Adipocyte (in vitro differentiated cells): ENCODE measurements around the gene COL6A3.
"Not testable (repeated sequence)": the region's sequence is repeated elsewhere in the genome, so short reads cannot be mapped to it uniquely, and the experiment has no call there.

Experiments
- DNase-seq: peaks from one replicate; pipeline ENCODE4 v3.0.0-alpha.2; 2015; ENCODE audit warnings: low read depth
- H3K27me3 ChIP-seq: replicated peaks from 2 replicates; pipeline ENCODE4 v1.7.0; 2013; ENCODE audit warnings: mild to moderate bottlenecking, low read length, moderate library complexity; ENCODE audit not compliant: control insufficient read depth, insufficient read depth
- H3K36me3 ChIP-seq: 2 replicates; pipeline ENCODE4 v1.7.0; 2013; ENCODE audit warnings: low read length, mild to moderate bottlenecking, moderate library complexity; ENCODE audit not compliant: control insufficient read depth, insufficient read depth, severe bottlenecking
- H3K4me1 ChIP-seq: 2 replicates; pipeline ENCODE4 v1.7.0; 2013; ENCODE audit warnings: mild to moderate bottlenecking, low read length, moderate library complexity; ENCODE audit not compliant: control insufficient read depth, insufficient read depth
- H3K4me3 ChIP-seq: 2 replicates; pipeline ENCODE4 v1.7.0; 2013; ENCODE audit warnings: mild to moderate bottlenecking, low read length, moderate library complexity
- H3K9ac ChIP-seq: 2 replicates; pipeline ENCODE4 v1.7.0; 2013; ENCODE audit warnings: mild to moderate bottlenecking, low read length, moderate library complexity
- H3K9me3 ChIP-seq: 2 replicates; pipeline ENCODE4 v1.7.0; 2013; ENCODE audit warnings: mild to moderate bottlenecking, low read length, moderate library complexity; ENCODE audit not compliant: control insufficient read depth

Gene COL6A3

DNA sequence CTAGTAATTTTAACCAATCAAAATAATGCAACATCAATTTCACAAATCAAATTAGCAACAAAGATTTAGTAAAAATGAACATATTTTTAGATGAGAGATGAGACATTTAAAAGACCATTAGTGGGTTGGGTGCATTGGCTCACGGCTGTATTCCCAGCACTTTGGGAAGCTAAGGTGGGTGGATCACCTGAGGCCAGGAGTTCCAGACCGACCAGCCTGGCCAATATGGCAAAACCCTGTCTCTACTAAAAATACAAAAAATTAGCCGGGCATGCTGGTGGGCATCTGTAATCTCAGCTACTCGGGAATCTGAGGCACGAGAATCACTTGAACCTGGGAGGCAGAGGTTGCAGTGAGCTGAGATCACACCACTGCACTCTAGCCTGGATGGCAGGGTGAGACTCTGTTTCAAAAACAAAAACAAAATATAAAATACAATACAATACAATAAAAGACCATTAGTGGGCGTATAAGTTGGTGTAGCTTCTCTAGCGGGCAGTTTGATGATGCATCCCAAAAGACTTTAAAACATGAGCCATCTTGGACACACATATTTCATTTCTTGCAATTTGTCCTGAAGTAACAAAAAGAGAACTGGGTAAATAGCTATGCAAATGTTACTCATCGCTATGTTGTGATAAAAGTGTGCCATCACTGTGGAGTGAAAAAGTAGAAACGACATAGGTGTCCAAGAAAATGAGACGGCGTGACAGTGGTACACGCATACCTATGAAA, 101.8 kb downstream of the COL6A3 start:
- H3K4me3 ChIP-seq: no peak overlapping the region
- H3K4me1 ChIP-seq: peaks cover 54% of the 10 kb centered on the region
- H3K27me3 ChIP-seq: no peaks in the 10 kb centered on the region
- H3K36me3 ChIP-seq: no peaks in the 10 kb centered on the region
- peak; percentile 56 for DNase-seq
- H3K9ac ChIP-seq: no peak overlapping the region
- no peaks in the 10 kb centered on the region for H3K9me3 ChIP-seq

DNA sequence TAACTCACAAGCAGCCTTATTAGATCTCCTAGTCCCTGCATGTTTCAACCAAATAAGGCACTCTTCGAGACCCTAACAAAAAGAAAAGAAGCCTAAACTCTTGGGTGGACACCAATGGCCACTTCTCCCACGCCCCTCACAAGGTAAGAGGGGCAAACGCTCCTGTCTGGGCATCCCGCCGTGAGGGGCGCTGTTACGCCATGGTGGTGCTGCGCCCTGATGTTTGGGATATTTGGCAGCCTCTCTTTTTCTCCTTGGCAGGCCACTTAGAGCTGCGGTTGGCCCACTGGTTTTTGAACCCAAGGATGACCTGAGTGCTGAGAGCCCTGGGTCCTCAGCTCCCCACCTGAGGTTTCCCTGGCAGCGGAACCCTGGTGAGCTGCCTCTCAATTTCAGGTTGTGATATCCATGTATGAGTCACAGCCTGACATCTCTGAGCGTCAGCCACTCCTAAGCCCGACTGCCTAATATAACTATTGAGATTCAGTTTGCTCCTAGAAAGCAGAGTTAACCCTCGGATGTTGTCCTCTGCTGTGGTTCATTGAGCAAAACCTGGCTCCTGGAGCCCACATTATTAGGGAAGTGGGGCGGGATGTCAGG, 103.3 kb downstream of the COL6A3 start:
- Histone ChIP-seq H3K9me3 (no peaks in the 10 kb centered on the region), H3K36me3 (no peaks in the 10 kb centered on the region), H3K4me3 (no peak overlapping the region), H3K9ac (no peak overlapping the region), H3K27me3 (no peaks in the 10 kb centered on the region), H3K4me1 (peaks cover 59% of the 10 kb centered on the region)
- no peak for DNase-seq

DNA sequence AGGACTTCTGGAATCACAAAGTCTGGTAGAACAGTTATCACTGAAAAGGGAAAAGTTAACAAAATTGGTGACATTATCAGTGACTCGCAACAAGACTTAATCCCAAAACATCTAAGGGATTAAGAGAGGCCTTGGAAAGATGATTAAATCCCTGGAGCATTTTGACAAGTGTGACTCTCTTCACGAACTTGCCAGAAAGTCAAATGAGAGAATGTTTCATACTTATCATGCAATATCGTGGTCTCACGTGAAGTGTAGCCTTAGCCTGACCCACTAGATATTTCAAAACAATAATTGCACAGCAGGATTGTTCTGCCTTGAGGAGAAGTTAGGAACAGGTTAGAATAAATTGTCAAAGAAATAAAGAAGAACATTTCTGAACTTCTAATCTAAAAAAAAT, 104.5 kb downstream of the COL6A3 start:
- Histone ChIP-seq H3K9ac (peak overlapping the region; percentile 70), H3K36me3 (no peaks in the 10 kb centered on the region), H3K4me3 (peak overlapping the region; percentile 4), H3K9me3 (no peaks in the 10 kb centered on the region), H3K4me1 (peaks cover 59% of the 10 kb centered on the region), H3K27me3 (no peaks in the 10 kb centered on the region)
- peak; percentile 62 for DNase-seq

DNA sequence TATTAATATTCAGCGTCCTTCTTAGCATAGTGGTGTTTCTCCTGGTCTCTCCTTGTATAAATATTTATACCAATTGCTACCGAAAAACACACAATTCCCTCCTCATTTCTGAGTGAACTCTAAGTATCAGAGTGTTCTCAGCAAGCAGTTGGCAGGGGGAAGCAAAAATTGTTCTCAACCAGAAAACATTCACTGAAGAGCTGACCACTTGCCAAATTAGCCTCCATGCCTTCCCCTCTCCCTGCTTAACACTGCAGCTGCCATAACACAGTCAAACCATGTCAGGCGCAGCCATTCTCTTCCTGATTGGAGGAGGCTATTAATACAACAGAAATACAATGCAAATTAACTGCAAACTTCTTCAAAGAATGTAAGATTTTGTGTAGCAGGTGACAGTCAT, 105.0 kb downstream of the COL6A3 start:
- Histone ChIP-seq H3K4me3 (peak overlapping the region; percentile 4), H3K9me3 (no peaks in the 10 kb centered on the region), H3K4me1 (peaks cover 59% of the 10 kb centered on the region), H3K36me3 (no peaks in the 10 kb centered on the region), H3K9ac (peak overlapping the region; percentile 70), H3K27me3 (no peaks in the 10 kb centered on the region)
- DNase-seq: peak; percentile 37

DNA sequence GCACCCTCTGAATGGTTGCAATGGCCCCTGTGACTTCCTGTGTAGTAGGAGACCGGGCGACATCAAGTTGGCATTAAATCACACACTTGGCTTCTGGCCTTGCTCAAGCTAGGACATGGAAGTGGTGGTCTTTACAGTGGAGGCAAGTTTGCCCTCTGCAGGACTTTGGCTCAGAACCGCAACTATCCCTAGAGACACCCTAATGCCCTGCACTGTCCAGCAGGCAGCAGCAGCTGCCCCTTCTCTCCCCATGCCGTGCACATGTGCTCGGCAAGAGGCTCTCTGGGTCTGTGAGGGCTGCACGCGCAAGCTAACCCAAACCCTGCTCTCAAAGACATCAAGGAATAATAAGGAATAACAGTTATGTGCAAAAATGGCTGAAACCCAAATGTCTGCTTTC, 106.5 kb downstream of the COL6A3 start:
- H3K27me3 ChIP-seq: no peaks in the 10 kb centered on the region
- no peak for DNase-seq
- no peaks in the 10 kb centered on the region for H3K9me3 ChIP-seq
- no peak overlapping the region for H3K9ac ChIP-seq
- no peaks in the 10 kb centered on the region for H3K36me3 ChIP-seq
- no peak overlapping the region for H3K4me3 ChIP-seq
- H3K4me1 ChIP-seq: peaks cover 59% of the 10 kb centered on the region

DNA sequence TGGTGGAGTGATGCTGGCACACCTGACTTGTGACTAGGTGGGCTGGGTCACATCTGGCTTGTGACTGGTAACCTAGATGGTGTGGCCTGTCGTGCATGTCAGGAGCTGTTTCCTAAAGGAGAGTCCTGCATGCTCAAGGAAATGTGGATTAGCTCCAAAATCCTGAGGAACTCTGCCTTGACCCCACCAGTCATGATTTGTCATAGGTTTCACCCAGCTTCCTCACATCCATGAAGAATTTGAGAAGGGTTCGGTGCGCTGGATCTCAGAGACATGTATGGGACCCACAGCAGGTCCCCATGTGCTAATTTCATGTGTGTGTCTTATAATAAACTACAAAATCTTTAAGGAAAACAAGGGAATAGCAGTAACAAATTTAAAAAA, 107.2 kb downstream of the COL6A3 start:
- no peak overlapping the region for H3K4me3 ChIP-seq
- H3K9me3 ChIP-seq: no peaks in the 10 kb centered on the region
- H3K27me3 ChIP-seq: no peaks in the 10 kb centered on the region
- DNase-seq: no peak
- peaks cover 59% of the 10 kb centered on the region for H3K4me1 ChIP-seq
- peak overlapping the region; percentile 3 for H3K9ac ChIP-seq
- H3K36me3 ChIP-seq: no peaks in the 10 kb centered on the region

DNA sequence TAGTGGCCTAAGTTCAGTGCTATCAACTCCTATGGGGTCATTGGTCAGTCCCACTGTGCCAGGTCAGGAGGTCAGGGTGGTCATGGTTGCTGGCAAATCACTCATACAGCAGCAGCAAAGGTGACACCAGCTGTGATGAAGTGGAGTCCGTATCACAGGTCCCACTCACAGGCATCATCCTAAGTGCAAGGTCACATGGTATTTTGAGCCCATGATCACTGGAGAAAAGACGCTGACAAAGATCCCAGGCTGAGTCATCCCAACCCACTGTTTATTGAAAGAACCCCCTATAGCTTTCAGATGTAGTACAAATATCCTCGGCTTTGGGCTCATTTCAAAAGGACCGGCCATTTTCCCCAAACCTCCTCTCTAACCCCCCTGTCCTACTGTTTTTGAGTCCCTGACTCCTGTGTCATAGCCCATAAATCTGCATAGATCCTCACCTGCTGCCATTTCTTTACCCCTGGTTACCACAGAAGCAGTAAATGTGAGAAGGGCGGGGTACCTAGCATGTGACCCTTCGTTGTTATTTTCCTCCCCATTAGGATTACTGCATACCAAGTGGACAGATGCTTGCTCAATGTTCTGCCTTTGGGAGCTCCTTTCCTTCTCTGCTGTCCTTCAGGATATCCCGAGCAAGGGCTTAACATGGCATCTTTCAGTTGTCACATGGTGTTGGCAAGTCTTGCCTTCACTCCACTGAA, 107.7 kb downstream of the COL6A3 start:
- no peak for DNase-seq
- Histone ChIP-seq H3K9ac (peak overlapping the region; percentile 3), H3K4me3 (no peak overlapping the region), H3K9me3 (no peaks in the 10 kb centered on the region), H3K4me1 (peaks cover 59% of the 10 kb centered on the region), H3K27me3 (no peaks in the 10 kb centered on the region), H3K36me3 (no peaks in the 10 kb centered on the region)

DNA sequence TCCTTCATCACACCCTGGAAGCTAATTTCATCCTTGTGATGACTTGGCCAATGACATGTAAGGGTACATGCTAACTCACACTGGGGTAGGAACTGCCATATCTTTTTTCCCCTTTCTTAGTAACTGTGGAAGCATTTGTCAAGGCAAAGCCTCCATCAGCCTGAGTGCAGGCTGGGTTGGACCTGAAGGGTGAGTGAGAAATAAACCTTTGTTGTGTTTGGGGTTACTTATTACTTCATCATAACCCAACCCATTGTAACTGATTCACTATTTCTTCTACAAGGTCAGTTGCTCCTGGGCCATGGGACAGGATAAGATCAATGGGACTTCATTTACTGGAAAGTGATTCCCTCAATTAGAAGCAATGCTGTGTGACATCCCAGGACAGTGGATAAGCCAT, 108.4 kb downstream of the COL6A3 start:
- H3K9ac ChIP-seq: no peak overlapping the region
- H3K4me3 ChIP-seq: no peak overlapping the region
- peaks cover 55% of the 10 kb centered on the region for H3K4me1 ChIP-seq
- no peak for DNase-seq
- no peaks in the 10 kb centered on the region for H3K9me3 ChIP-seq
- H3K27me3 ChIP-seq: no peaks in the 10 kb centered on the region
- H3K36me3 ChIP-seq: no peaks in the 10 kb centered on the region

DNA sequence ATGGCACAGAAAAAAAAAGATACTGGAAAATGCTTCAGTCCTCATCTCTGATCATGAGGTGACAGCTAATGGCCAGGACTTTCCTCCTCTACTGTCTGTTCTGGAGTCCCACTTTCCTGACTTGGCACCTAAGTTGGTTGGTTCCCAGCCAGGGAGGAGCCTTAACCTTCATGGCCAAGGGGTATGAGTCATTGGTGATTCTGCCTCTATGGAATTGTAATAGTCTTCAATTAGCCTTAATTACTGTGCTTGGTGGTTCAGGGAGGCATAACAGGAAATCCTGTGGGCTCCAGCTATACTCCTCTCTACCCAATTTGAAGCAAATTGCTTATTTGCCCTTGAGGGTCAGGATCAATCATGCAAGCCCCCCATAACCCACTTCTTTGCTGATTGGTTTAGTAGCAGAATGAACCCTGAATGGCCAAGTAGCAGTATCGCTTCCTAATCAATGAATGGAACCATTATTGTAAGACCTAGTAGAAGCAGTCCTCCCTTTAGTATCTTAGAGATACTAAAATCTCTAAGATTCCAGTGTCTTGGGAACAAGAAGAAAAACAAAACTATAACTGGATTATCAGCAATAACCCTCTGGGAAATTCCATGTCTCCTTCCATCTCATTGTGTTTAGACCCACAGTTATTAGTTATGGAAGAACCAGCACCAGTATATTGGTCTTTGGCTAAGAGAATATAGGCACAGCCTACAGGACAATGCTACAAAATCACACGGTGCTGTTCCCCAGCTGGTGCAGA, 109.0 kb downstream of the COL6A3 start:
- H3K36me3 ChIP-seq: no peaks in the 10 kb centered on the region
- DNase-seq: peak; percentile 52
- no peaks in the 10 kb centered on the region for H3K27me3 ChIP-seq
- no peak overlapping the region for H3K9ac ChIP-seq
- no peak overlapping the region for H3K4me3 ChIP-seq
- H3K9me3 ChIP-seq: no peaks in the 10 kb centered on the region
- peaks cover 57% of the 10 kb centered on the region for H3K4me1 ChIP-seq

DNA sequence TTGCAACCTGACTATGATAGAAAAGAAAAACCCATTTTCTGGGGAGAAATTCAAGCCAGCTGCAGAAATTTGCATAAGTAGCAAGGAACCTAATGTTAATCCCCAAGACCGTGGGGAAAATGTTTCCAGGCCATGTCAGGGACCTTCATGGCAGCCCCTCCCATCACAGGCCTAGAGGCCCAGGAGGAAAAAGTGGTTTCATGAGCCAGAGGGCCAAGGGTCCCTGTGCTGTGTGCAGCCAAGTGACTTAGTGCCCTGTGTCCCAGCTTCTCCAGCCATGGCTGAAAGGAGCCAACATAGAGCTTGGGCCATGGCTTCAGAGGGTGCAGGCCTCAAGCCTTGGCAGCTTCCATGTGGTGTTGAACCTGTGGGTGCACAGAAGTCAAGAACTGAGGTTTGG, 110.7 kb downstream of the COL6A3 start:
- not testable (repeated sequence) for H3K4me3 ChIP-seq, H3K36me3 ChIP-seq, H3K9ac ChIP-seq, H3K9me3 ChIP-seq, H3K27me3 ChIP-seq, DNase-seq
- peaks cover 52% of the 10 kb centered on the region for H3K4me1 ChIP-seq

DNA sequence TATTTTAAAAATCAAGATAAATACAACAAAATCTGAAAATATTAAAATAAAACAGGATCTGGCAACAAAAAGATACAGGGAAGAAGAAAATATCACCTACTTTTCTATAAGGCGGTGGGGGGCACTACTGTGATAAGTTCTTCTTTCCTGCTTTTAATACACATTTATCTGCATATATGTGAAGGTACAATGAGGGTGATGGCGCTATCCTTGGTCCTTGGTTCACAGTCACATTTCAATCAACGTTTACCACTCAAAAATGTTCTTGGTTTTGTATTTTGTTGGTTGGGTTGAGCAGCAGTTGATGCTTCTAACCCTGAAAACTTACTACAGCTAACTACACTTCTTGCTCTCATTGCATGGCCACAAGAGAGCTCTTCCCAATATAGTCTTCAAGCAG, 112.4 kb downstream of the COL6A3 start:
- H3K9me3 ChIP-seq: no peaks in the 10 kb centered on the region
- DNase-seq: no peak
- H3K4me1 ChIP-seq: peaks cover 55% of the 10 kb centered on the region

More for the DNA sequence above, 112.4 kb downstream of the COL6A3 start:
- no peaks in the 10 kb centered on the region for H3K36me3 ChIP-seq
- H3K4me3 ChIP-seq: no peak overlapping the region
- H3K9ac ChIP-seq: no peak overlapping the region
- no peaks in the 10 kb centered on the region for H3K27me3 ChIP-seq
